ENCODE data around the gene GPX8. TPM values are rescaled to one million over a fixed set of nuclear protein-coding genes. Genes with fewer than 3 reads are reported as not detected.

GPX8 gene
- polyA plus RNA-seq, 1 of the 3 experiments (the other 2 are of a cell fraction) = 30.1 TPM

DNA sequence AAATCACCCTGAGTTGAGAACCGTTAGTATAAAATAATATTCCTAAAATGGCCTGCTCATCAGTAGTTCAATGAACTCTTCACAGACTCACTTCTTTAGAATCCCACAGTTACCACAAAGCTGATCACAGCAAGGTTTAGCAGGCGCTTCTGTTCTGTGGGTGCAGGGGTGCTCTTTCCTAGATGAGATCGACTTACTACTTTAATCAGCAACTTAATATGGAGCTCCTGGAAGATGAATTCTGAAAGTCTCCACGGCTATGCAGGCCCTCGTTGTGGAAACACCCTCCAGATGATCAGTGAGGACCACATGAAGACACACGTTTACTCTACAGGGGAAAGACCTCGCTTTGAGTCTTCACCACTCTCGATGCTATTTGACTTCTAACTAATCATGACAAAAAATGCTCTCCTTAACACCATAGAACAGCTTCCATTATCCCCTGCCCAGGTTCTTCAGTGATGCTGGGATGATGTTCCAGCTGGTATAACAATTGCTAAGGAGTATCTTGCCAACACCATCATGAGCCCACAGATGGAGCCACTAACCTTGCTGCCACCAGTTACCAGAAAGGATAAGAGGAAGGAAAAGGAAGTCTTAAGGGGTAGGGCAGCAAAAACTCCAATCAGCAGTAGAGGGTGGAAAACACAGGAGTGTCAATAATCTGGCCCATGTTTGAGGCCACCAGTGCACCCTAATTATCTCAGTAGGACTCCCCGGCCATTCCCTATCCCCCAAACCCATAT, 17.9 kb upstream of the GPX8 start:
- no peak for DNase-seq
- Histone ChIP-seq H3K27ac (ENCODE audit: low read depth in 2 of 2, low read length in 1 of 2) (no peak overlapping the region), H3K36me3 (replicated peaks in 1 of 2; ENCODE audit: control insufficient read depth in 1 of 2, insufficient read depth in 2 of 2, low read length in 1 of 2) (no peaks in the 10 kb centered on the region), H3K27me3 (ENCODE audit: insufficient read depth) (peaks cover 13% of the 10 kb centered on the region; the same call in 1 of the 2 replicates), H3K4me3 (ENCODE audit: low read depth in 2 of 2, low read length in 1 of 2) (no peak overlapping the region), H3K9me3 (no peaks in the 10 kb centered on the region), H3F3A (replicated peaks; ENCODE audit: insufficient read depth) (no peaks in the 10 kb centered on the region), H4K20me1 (ENCODE audit: insufficient read depth) (no peaks in the 10 kb centered on the region), H3K4me1 (ENCODE audit: control insufficient read depth in 1 of 2, insufficient read depth in 2 of 2, low read depth in 1 of 2, low read length in 1 of 2) (no peaks in the 10 kb centered on the region), H3K79me2 (ENCODE audit: insufficient read depth) (no peaks in the 10 kb centered on the region), H2AFZ (ENCODE audit: low read depth) (no peak overlapping the region), H3K4me2 (no peak overlapping the region), H3K9ac (no peak overlapping the region), H3K9me2 (no peaks in the 10 kb centered on the region)
- 6% methylated on average over 9 of the region's 9 CpGs for WGBS (ENCODE audit: low lambda C conversion rate)
- no peak for TF ChIP-seq EP300 (IDR thresholded peaks at IDR 0.05; ENCODE audit: borderline replicate concordance in 1 of 2, low read depth in 1 of 2, low read length in 1 of 2)
- TF ChIP-seq MEF2A (IDR thresholded peaks at IDR 0.05; ENCODE audit: borderline replicate concordance, low read depth) = no peak
- TF ChIP-seq SMC3 (IDR thresholded peaks at IDR 0.05; ENCODE audit: low read depth, low read length) = no peak
- TF ChIP-seq GATA2 (CRISPR knock-in tag; IDR thresholded peaks at IDR 0.05) = no peak
- TF ChIP-seq, protein P1, sequence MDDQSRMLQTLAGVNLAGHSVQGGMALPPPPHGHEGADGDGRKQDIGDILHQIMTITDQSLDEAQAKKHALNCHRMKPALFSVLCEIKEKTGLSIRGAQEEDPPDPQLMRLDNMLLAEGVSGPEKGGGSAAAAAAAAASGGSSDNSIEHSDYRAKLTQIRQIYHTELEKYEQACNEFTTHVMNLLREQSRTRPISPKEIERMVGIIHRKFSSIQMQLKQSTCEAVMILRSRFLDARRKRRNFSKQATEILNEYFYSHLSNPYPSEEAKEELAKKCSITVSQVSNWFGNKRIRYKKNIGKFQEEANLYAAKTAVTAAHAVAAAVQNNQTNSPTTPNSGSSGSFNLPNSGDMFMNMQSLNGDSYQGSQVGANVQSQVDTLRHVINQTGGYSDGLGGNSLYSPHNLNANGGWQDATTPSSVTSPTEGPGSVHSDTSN (IDR thresholded peaks at IDR 0.05) = no peak
- TF ChIP-seq JUND (IDR thresholded peaks at IDR 0.05) = no peak
- TF ChIP-seq, protein P2, sequence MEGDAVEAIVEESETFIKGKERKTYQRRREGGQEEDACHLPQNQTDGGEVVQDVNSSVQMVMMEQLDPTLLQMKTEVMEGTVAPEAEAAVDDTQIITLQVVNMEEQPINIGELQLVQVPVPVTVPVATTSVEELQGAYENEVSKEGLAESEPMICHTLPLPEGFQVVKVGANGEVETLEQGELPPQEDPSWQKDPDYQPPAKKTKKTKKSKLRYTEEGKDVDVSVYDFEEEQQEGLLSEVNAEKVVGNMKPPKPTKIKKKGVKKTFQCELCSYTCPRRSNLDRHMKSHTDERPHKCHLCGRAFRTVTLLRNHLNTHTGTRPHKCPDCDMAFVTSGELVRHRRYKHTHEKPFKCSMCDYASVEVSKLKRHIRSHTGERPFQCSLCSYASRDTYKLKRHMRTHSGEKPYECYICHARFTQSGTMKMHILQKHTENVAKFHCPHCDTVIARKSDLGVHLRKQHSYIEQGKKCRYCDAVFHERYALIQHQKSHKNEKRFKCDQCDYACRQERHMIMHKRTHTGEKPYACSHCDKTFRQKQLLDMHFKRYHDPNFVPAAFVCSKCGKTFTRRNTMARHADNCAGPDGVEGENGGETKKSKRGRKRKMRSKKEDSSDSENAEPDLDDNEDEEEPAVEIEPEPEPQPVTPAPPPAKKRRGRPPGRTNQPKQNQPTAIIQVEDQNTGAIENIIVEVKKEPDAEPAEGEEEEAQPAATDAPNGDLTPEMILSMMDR (IDR thresholded peaks at IDR 0.05) = no peak
- TF ChIP-seq, protein P3, sequence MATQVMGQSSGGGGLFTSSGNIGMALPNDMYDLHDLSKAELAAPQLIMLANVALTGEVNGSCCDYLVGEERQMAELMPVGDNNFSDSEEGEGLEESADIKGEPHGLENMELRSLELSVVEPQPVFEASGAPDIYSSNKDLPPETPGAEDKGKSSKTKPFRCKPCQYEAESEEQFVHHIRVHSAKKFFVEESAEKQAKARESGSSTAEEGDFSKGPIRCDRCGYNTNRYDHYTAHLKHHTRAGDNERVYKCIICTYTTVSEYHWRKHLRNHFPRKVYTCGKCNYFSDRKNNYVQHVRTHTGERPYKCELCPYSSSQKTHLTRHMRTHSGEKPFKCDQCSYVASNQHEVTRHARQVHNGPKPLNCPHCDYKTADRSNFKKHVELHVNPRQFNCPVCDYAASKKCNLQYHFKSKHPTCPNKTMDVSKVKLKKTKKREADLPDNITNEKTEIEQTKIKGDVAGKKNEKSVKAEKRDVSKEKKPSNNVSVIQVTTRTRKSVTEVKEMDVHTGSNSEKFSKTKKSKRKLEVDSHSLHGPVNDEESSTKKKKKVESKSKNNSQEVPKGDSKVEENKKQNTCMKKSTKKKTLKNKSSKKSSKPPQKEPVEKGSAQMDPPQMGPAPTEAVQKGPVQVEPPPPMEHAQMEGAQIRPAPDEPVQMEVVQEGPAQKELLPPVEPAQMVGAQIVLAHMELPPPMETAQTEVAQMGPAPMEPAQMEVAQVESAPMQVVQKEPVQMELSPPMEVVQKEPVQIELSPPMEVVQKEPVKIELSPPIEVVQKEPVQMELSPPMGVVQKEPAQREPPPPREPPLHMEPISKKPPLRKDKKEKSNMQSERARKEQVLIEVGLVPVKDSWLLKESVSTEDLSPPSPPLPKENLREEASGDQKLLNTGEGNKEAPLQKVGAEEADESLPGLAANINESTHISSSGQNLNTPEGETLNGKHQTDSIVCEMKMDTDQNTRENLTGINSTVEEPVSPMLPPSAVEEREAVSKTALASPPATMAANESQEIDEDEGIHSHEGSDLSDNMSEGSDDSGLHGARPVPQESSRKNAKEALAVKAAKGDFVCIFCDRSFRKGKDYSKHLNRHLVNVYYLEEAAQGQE (IDR thresholded peaks at IDR 0.05; ENCODE audit: low read depth, low read length) = no peak
- no peak for TF ChIP-seq TEAD4 (IDR thresholded peaks at IDR 0.05; ENCODE audit: borderline replicate concordance, insufficient read depth)
- no peak for TF ChIP-seq NFIC (IDR thresholded peaks at IDR 0.05; ENCODE audit: borderline replicate concordance)
- no peak for TF ChIP-seq YY1 (IDR thresholded peaks at IDR 0.05; ENCODE audit: low read depth)
- TF ChIP-seq, protein P4, sequence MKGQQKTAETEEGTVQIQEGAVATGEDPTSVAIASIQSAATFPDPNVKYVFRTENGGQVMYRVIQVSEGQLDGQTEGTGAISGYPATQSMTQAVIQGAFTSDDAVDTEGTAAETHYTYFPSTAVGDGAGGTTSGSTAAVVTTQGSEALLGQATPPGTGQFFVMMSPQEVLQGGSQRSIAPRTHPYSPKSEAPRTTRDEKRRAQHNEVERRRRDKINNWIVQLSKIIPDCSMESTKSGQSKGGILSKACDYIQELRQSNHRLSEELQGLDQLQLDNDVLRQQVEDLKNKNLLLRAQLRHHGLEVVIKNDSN (IDR thresholded peaks at IDR 0.05; ENCODE audit: borderline replicate concordance, low read depth) = no peak
- TF ChIP-seq GABPA (IDR thresholded peaks at IDR 0.05; ENCODE audit: low read depth) = no peak
- TF ChIP-seq MXI1 (IDR thresholded peaks at IDR 0.05; ENCODE audit: low read depth, low read length) = no peak
- no peak for TF ChIP-seq FOXM1 (IDR thresholded peaks at IDR 0.05; ENCODE audit: low read depth)
- TF ChIP-seq RXRA (IDR thresholded peaks at IDR 0.05; ENCODE audit: borderline replicate concordance, low read depth) = no peak
- TF ChIP-seq SIN3A (IDR thresholded peaks at IDR 0.05; ENCODE audit: borderline replicate concordance, low read depth, low read length) = no peak
- TF ChIP-seq POLR2AphosphoS5 (IDR thresholded peaks at IDR 0.05; ENCODE audit: low read depth, low read length) = no peak
- TF ChIP-seq RAD21 (IDR thresholded peaks at IDR 0.05; ENCODE audit: low read length) = no peak
- TF ChIP-seq ELF1 (IDR thresholded peaks at IDR 0.05) = no peak
- CTCF ChIA-PET = interaction anchor here (0.7 to 1.4 kb wide), 2 partner anchors 20 to 237 kb away, joined by 3 to 4 read pairs; no protein-coding TSS in a partner anchor
- POLR2A ChIA-PET = no interaction called here

Data from SK-N-SH (cell line).